ENCODE measurements around the gene DLD. TPM values are rescaled to one million over a fixed set of nuclear protein-coding genes. Genes with fewer than 3 reads are reported as not detected.

Gene DLD
- total and polyA plus RNA-seq, 2 of the 13 experiments (the other 11 are each of a cell fraction or from before 2014, with no cell fraction given): 56.8 to 95.2 TPM

DNA sequence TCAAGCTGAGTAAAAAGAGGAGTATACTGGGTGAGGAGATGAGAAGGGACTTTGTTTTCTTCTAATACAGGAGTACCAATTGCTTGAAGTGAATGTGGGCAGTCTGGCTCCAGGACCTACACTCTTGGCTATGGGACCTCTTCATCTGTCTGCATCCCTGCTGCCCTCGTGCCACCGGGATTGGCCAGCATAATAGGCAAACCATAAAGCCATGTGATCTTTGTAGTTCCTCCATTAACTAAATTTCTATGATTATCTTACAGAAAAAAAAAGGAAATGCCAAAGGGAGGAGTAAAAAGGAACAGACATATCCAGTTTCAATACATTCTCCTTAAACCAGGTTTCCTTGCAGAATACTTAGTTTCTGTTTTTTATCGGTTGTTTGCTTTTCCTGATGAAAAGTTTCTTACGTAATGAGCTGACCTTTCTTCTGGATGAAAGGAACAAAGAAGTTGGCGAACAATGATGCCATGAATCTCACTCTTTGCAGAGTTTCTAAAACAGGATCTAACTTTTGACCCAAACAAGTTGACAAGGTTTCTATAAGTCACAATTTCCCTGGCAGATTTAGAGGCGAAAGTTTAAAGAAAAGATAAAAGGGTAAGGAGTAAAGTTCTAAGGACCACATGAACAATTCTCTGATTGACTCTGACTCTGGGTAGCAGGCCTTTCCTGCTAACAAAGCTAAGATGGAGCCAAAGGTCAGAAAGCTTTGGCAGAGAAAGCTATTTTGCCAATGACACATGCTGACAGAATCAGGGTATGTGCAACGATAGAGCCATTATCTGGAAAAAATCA is 57.9 kb downstream of the DLD start (continued):
- TF ChIP-seq, protein P1, sequence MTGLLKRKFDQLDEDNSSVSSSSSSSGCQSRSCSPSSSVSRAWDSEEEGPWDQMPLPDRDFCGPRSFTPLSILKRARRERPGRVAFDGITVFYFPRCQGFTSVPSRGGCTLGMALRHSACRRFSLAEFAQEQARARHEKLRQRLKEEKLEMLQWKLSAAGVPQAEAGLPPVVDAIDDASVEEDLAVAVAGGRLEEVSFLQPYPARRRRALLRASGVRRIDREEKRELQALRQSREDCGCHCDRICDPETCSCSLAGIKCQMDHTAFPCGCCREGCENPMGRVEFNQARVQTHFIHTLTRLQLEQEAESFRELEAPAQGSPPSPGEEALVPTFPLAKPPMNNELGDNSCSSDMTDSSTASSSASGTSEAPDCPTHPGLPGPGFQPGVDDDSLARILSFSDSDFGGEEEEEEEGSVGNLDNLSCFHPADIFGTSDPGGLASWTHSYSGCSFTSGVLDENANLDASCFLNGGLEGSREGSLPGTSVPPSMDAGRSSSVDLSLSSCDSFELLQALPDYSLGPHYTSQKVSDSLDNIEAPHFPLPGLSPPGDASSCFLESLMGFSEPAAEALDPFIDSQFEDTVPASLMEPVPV (CRISPR knock-in tag; IDR thresholded peaks at IDR 0.05): no peak
- no peak for TF ChIP-seq ZNF282 (IDR thresholded peaks at IDR 0.05; ENCODE audit: partially characterized antibody)
- TF ChIP-seq ZNF839 (CRISPR knock-in tag; IDR thresholded peaks at IDR 0.05; ENCODE audit: borderline replicate concordance): no peak
- TF ChIP-seq, protein P2, sequence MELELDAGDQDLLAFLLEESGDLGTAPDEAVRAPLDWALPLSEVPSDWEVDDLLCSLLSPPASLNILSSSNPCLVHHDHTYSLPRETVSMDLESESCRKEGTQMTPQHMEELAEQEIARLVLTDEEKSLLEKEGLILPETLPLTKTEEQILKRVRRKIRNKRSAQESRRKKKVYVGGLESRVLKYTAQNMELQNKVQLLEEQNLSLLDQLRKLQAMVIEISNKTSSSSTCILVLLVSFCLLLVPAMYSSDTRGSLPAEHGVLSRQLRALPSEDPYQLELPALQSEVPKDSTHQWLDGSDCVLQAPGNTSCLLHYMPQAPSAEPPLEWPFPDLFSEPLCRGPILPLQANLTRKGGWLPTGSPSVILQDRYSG (CRISPR knock-in tag; IDR thresholded peaks at IDR 0.05): no peak
- no peak for TF ChIP-seq MXD4 (CRISPR knock-in tag; IDR thresholded peaks at IDR 0.05)
- TF ChIP-seq TBL1XR1 (IDR thresholded peaks at IDR 0.05; ENCODE audit: borderline replicate concordance, low read length, partially characterized antibody): no peak
- peak; percentile 75; the same call in 1 of the 2 replicates for TF ChIP-seq ZBTB21 (CRISPR knock-in tag; IDR thresholded peaks at IDR 0.05)
- no peak for TF ChIP-seq ATM (IDR thresholded peaks at IDR 0.05; ENCODE audit: borderline replicate concordance)
- TF ChIP-seq FOXJ3 (CRISPR knock-in tag; IDR thresholded peaks at IDR 0.05; ENCODE audit: borderline replicate concordance): 0 out of 2 replicates have a peak, but pooled peaks have one; percentile 24
- no peak for TF ChIP-seq GLI4 (CRISPR knock-in tag; IDR thresholded peaks at IDR 0.05; ENCODE audit: borderline replicate concordance)
- peak; percentile 43; the same call in 1 of the 2 replicates for TF ChIP-seq SIX1 (CRISPR knock-in tag; IDR thresholded peaks at IDR 0.05; ENCODE audit: borderline replicate concordance)
- 0 out of 2 replicates have a peak, but pooled peaks have one; percentile 19 for TF ChIP-seq HOXA3 (CRISPR knock-in tag; IDR thresholded peaks at IDR 0.05)
- no peak for TF ChIP-seq SP2 (CRISPR knock-in tag; IDR thresholded peaks at IDR 0.05)
- TF ChIP-seq, protein P3, sequence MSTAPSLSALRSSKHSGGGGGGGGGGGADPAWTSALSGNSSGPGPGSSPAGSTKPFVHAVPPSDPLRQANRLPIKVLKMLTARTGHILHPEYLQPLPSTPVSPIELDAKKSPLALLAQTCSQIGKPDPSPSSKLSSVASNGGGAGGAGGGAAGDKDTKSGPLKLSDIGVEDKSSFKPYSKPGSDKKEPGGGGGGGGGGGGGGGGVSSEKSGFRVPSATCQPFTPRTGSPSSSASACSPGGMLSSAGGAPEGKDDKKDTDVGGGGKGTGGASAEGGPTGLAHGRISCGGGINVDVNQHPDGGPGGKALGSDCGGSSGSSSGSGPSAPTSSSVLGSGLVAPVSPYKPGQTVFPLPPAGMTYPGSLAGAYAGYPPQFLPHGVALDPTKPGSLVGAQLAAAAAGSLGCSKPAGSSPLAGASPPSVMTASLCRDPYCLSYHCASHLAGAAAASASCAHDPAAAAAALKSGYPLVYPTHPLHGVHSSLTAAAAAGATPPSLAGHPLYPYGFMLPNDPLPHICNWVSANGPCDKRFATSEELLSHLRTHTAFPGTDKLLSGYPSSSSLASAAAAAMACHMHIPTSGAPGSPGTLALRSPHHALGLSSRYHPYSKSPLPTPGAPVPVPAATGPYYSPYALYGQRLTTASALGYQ (CRISPR knock-in tag; IDR thresholded peaks at IDR 0.05): peak; percentile 27; the same call in 1 of the 2 replicates
- TF ChIP-seq RAD21 (CRISPR knock-in tag; IDR thresholded peaks at IDR 0.05): no peak
- no peak for TF ChIP-seq ZNF292 (CRISPR knock-in tag; IDR thresholded peaks at IDR 0.05; ENCODE audit: borderline replicate concordance, low read depth)
- no peak for TF ChIP-seq RBM39 (IDR thresholded peaks at IDR 0.05; ENCODE audit: low read depth, low read length, poor library complexity, severe bottlenecking)
- TF ChIP-seq DPF2 (CRISPR knock-in tag; IDR thresholded peaks at IDR 0.05; ENCODE audit: borderline replicate concordance, low read depth): no peak
- TF ChIP-seq ZFX (CRISPR knock-in tag; IDR thresholded peaks at IDR 0.05; ENCODE audit: low read depth): no peak
- 0 out of 2 replicates have a peak, but pooled peaks have one; percentile 17 for TF ChIP-seq ELF3 (CRISPR knock-in tag; IDR thresholded peaks at IDR 0.05)
- no peak for TF ChIP-seq PCBP2 (optimal IDR thresholded peaks at IDR 0.05; ENCODE audit: low read depth, low read length, poor library complexity, severe bottlenecking)
- no peak for TF ChIP-seq IRX3 (CRISPR knock-in tag; IDR thresholded peaks at IDR 0.05; ENCODE audit: borderline replicate concordance, low read depth)
- no peak for TF ChIP-seq SMARCC2 (IDR thresholded peaks at IDR 0.05)
- TF ChIP-seq GATA4 (IDR thresholded peaks at IDR 0.05; ENCODE audit: borderline replicate concordance, low read depth): peak; percentile 17; the same call in 1 of the 2 replicates
- 0 out of 2 replicates have a peak, but pooled peaks have one; percentile 51 for TF ChIP-seq HDAC2 (CRISPR knock-in tag; IDR thresholded peaks at IDR 0.05)
- TF ChIP-seq NR2F1 (CRISPR knock-in tag; IDR thresholded peaks at IDR 0.05): peak in 1 of 2 experiments; percentile 56; a peak in 1 of 4 replicates

All from HepG2 (cell line).